ENCODE data around the gene RTL9. TPM values are rescaled to one million over a fixed set of nuclear protein-coding genes. Genes with fewer than 3 reads are reported as not detected.

RTL9 gene
- total RNA-seq, 1 donor from 2014 or later: not detected

DNA sequence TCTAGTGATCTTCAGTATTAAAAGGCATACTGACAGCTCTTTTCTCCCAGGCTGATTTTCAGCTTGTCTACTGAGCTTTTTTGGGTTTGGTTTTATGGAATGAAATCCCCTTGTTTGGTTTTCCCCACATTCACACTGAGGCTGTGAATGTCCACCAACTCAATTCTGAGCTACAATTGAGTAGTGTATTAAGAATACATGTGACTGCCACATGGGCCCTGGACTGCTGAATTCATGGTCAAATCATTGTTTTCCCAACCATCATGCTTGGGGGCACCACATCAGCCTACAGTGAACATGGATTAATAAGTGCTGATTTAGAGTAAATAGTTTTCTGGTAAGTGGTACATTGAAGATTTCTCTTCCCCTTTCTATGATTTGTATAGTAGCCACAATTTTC, 32.4 kb downstream of the RTL9 start:
- TF ChIP-seq, protein P1, sequence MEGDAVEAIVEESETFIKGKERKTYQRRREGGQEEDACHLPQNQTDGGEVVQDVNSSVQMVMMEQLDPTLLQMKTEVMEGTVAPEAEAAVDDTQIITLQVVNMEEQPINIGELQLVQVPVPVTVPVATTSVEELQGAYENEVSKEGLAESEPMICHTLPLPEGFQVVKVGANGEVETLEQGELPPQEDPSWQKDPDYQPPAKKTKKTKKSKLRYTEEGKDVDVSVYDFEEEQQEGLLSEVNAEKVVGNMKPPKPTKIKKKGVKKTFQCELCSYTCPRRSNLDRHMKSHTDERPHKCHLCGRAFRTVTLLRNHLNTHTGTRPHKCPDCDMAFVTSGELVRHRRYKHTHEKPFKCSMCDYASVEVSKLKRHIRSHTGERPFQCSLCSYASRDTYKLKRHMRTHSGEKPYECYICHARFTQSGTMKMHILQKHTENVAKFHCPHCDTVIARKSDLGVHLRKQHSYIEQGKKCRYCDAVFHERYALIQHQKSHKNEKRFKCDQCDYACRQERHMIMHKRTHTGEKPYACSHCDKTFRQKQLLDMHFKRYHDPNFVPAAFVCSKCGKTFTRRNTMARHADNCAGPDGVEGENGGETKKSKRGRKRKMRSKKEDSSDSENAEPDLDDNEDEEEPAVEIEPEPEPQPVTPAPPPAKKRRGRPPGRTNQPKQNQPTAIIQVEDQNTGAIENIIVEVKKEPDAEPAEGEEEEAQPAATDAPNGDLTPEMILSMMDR (IDR thresholded peaks at IDR 0.05; ENCODE audit: unreplicated experiment): no peak
- H3K4me3 Mint-ChIP-seq (ENCODE audit: unreplicated experiment): no peak overlapping the region
- H3K27me3 Mint-ChIP-seq (ENCODE audit: unreplicated experiment): no peaks in the 10 kb centered on the region
- H3K27ac Mint-ChIP-seq (ENCODE audit: unreplicated experiment): no peak overlapping the region
- peaks cover 5% of the 10 kb centered on the region for H3K4me1 Mint-ChIP-seq (ENCODE audit: unreplicated experiment)
- H3K36me3 Mint-ChIP-seq (ENCODE audit: low read depth, unreplicated experiment): no peaks in the 10 kb centered on the region
- DNase-seq (ENCODE audit: low spot score): no peak
- H3K9me3 Mint-ChIP-seq (ENCODE audit: unreplicated experiment): no peaks in the 10 kb centered on the region

DNA sequence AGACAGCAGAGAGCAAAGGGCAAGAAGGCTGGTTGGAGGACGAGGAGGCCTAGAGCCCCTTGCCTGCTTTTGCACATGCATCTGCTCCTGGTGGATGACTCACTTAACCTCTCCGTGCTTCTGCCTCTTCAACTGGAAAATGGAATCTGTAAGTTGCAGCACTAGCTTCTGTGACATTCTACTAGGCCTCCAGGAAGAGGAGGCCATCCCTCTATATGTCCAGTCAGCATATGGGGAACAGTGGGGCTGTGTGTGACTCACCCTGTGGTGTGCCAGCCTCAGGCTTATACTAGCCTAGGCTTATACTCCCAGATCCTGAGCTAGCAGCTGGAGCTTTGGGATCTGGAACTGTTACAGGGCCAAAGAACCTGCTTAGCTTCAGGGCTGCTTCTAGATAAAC, 36.0 kb downstream of the RTL9 start:
- DNase-seq (ENCODE audit: low spot score): no peak
- Mint-ChIP-seq H3K4me1 (ENCODE audit: unreplicated experiment) (peaks cover 2% of the 10 kb centered on the region), H3K9me3 (ENCODE audit: unreplicated experiment) (no peaks in the 10 kb centered on the region), H3K36me3 (ENCODE audit: low read depth, unreplicated experiment) (no peaks in the 10 kb centered on the region), H3K27ac (ENCODE audit: unreplicated experiment) (no peak overlapping the region), H3K27me3 (ENCODE audit: unreplicated experiment) (no peaks in the 10 kb centered on the region), H3K4me3 (ENCODE audit: unreplicated experiment) (no peak overlapping the region)
- TF ChIP-seq, protein P1 (IDR thresholded peaks at IDR 0.05; ENCODE audit: unreplicated experiment): no peak

DNA sequence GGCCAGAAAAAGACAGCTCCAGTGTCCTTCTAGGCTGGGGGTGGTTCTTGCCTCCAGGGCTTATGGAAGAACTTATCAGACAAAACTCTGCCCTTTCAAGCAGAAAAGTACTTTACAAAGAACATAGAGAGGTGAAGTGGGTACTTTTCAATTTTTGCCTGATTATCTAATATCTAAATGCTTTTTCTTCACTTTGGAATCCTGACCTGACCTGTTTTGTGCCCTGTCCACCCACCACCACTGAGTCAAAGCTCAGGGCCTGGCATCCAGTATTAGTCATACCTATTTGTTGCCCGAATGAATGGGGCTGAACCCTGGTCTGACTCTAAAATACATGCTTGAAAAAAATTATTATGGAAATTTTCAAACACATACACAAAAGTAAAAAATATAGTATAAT, 37.2 kb downstream of the RTL9 start:
- Mint-ChIP-seq H3K36me3 (ENCODE audit: low read depth, unreplicated experiment) (no peaks in the 10 kb centered on the region), H3K4me3 (ENCODE audit: unreplicated experiment) (no peak overlapping the region), H3K27ac (ENCODE audit: unreplicated experiment) (no peak overlapping the region), H3K9me3 (ENCODE audit: unreplicated experiment) (no peaks in the 10 kb centered on the region), H3K4me1 (ENCODE audit: unreplicated experiment) (no peaks in the 10 kb centered on the region), H3K27me3 (ENCODE audit: unreplicated experiment) (no peaks in the 10 kb centered on the region)
- DNase-seq (ENCODE audit: low spot score): no peak
- TF ChIP-seq, protein P1 (IDR thresholded peaks at IDR 0.05; ENCODE audit: unreplicated experiment): no peak

DNA sequence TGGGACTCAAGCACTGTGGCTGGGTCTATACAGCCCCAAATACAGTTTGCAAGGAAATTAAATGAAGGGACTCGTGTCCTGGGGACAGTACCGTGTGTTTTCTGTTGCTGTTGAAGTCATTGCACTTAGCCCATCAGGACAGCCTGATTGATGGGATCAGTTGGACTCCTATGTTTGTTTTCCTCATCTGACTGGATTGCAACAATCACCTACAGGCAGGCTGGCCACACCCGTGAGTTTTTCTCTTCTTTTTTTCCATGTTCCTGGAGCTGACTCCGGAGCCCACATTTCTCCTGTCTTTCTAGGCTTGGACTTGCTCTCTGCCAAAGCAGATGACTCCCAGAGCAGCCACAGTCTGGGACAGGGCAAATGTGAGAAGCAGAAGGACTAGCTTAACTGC, 38.1 kb downstream of the RTL9 start:
- H3K9me3 Mint-ChIP-seq (ENCODE audit: unreplicated experiment): no peaks in the 10 kb centered on the region
- H3K27me3 Mint-ChIP-seq (ENCODE audit: unreplicated experiment): no peaks in the 10 kb centered on the region
- no peak overlapping the region for H3K4me3 Mint-ChIP-seq (ENCODE audit: unreplicated experiment)
- H3K4me1 Mint-ChIP-seq (ENCODE audit: unreplicated experiment): no peaks in the 10 kb centered on the region
- TF ChIP-seq, protein P1 (IDR thresholded peaks at IDR 0.05; ENCODE audit: unreplicated experiment): no peak
- no peaks in the 10 kb centered on the region for H3K36me3 Mint-ChIP-seq (ENCODE audit: low read depth, unreplicated experiment)
- H3K27ac Mint-ChIP-seq (ENCODE audit: unreplicated experiment): no peak overlapping the region
- no peak for DNase-seq (ENCODE audit: low spot score)

DNA sequence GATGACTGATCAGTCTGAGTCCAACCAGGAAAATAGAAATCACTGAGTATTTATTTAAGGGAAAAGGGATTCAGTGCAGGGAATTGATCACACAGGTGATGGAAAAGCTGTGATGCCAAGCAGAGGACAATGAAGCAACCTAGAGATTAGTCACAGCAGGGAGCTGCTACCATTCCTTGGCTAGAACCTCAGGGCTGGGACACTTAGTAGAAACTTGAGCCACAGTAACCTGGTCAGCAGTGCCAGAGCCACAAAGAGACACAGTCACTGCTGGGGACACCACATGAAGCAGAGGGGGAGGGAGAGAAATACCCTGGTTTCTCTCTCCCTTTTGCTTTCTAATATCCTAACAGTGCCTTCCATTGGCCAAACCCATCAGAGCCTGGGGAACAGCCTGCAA, 38.7 kb downstream of the RTL9 start:
- no peak overlapping the region for H3K27ac Mint-ChIP-seq (ENCODE audit: unreplicated experiment)
- H3K4me1 Mint-ChIP-seq (ENCODE audit: unreplicated experiment): no peaks in the 10 kb centered on the region
- no peaks in the 10 kb centered on the region for H3K27me3 Mint-ChIP-seq (ENCODE audit: unreplicated experiment)
- TF ChIP-seq, protein P1 (IDR thresholded peaks at IDR 0.05; ENCODE audit: unreplicated experiment): no peak
- no peaks in the 10 kb centered on the region for H3K36me3 Mint-ChIP-seq (ENCODE audit: low read depth, unreplicated experiment)
- no peaks in the 10 kb centered on the region for H3K9me3 Mint-ChIP-seq (ENCODE audit: unreplicated experiment)
- H3K4me3 Mint-ChIP-seq (ENCODE audit: unreplicated experiment): no peak overlapping the region
- DNase-seq (ENCODE audit: low spot score): no peak

Measured in endothelial cell (in vitro differentiated cells).